Stomach smooth muscle (tissue), 2 donors: ENCODE data around the gene PDIA2.
"Not testable (repeated sequence)": the region's sequence is repeated elsewhere in the genome, so short reads cannot be mapped to it uniquely, and the experiment has no call there.

Experiments
- H3K27ac ChIP-seq: one replicate; pipeline ENCODE4 v1.7.0; 2013; ENCODE audit warnings: mild to moderate bottlenecking, low read length, inconsistent platforms
- H3K27me3 ChIP-seq, 2 donors: one replicate each; pipeline ENCODE4 v1.7.0; 2013; ENCODE audit warnings: low read length in 2 of 2; ENCODE audit not compliant: insufficient read depth in 2 of 2, control insufficient read depth in 1 of 2
- H3K36me3 ChIP-seq, 2 donors: one replicate each; pipeline ENCODE4 v1.7.0; 2013; ENCODE audit warnings: low read length in 2 of 2; ENCODE audit not compliant: control insufficient read depth in 2 of 2, insufficient read depth in 2 of 2
- H3K4me1 ChIP-seq: one replicate; pipeline ENCODE4 v1.7.0; 2013; ENCODE audit warnings: low read length; ENCODE audit not compliant: control insufficient read depth, insufficient read depth
- H3K4me3 ChIP-seq, 2 donors: one replicate each; pipeline ENCODE4 v1.7.0; 2013; ENCODE audit warnings: low read length in 2 of 2
- H3K9ac ChIP-seq, 2 donors: one replicate each; pipeline ENCODE4 v1.7.0; 2013; ENCODE audit warnings: low read length in 2 of 2, mild to moderate bottlenecking in 1 of 2
- H3K9me3 ChIP-seq, 2 donors: one replicate each; pipeline ENCODE4 v1.7.0; 2013; ENCODE audit warnings: low read length in 2 of 2; ENCODE audit not compliant: control insufficient read depth in 2 of 2
- donor health status: healthy.
- donor health status: Pancreatic carcinoma.

Gene PDIA2

DNA sequence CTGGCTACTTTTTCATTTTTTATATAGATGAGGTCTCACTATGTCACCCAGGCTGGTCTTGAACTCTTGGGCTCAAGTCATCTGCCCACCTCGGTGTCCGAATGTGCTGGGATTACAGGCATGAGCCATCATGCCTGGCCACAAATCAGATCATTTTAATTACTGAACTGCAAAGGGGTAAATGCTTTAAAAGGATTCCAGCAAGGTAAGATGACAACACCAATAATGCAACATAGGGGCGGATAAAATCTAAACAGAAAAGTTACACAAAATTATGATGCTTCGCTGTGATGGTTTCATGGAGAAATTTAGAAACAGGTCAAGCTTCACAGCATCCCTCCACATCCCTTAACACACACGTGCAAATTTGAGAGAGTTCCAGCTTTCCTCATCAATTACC is 37.2 kb downstream of the PDIA2 start:
- H3K36me3 ChIP-seq: peaks cover 0 to 11% of the 10 kb centered on the region in 2 donors

DNA sequence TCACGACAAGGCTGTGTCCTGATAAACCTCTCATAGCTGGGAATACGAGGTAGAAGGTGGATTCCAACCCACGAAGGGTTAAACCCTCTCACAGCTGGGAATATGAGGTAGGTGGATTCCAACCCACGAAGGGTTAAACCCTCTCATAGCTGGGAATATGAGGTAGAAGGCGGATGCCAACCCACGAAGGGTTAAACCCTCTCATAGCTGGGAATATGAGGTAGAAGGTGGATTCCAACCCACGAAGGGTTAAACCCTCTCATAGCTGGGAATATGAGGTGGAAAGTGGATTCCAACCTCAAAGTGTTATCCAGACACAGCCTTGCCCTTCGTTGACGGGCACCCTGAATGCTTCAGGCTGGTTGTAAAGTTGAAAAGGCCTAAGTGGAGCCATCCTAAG is 38.6 kb downstream of the PDIA2 start:
- no peak overlapping the region for H3K27ac ChIP-seq
- H3K4me1 ChIP-seq: no peaks in the 10 kb centered on the region
- no peaks in the 10 kb centered on the region for H3K27me3 ChIP-seq
- H3K36me3 ChIP-seq: peaks cover 0 to 11% of the 10 kb centered on the region in 2 donors
- no peak overlapping the region for H3K9ac ChIP-seq
- H3K4me3 ChIP-seq: no peak overlapping the region
- no peaks in the 10 kb centered on the region for H3K9me3 ChIP-seq

More for the DNA sequence above, 37.2 kb downstream of the PDIA2 start:
- no peak overlapping the region for H3K27ac ChIP-seq
- H3K9me3 ChIP-seq: no peaks in the 10 kb centered on the region
- no peak overlapping the region for H3K4me3 ChIP-seq
- no peak overlapping the region for H3K9ac ChIP-seq
- H3K4me1 ChIP-seq: no peaks in the 10 kb centered on the region
- no peaks in the 10 kb centered on the region for H3K27me3 ChIP-seq

DNA sequence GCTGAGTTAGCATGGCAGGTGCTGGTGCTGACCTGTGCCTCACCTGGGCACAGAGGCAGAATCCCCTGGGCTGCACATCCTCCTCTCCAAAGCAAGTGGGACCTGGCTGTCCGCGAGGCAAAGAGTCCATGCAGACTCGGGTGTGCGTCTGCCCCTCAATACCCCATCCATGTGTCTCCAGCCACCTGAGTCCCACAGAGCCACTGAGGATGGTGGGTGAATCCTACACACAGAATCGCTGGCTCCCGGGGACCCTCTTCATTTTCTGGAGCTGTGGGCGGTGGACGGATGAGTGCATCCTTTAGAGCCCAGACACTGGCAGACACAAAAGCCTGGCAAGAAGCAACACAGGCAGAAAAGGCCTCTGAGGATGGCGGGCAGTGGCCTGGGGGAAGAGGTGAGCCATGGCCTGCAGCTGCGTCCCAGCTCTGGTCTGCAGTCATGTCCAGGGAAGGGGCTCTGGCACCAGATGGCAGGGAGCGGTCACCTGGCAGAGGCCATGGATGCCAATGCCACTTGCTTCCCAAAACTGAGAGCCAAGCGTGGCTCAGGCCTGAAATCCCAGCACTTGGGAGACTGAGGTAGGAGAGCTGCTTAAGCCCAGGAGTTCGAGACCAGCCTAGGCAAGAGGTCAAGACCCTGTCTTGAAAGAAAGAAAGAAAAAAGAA is 39.6 kb downstream of the PDIA2 start:
- Histone ChIP-seq H3K27ac (no peak overlapping the region), H3K9ac (no peak overlapping the region), H3K9me3 (no peaks in the 10 kb centered on the region), H3K27me3 (no peaks in the 10 kb centered on the region), H3K4me1 (peaks cover 3% of the 10 kb centered on the region), H3K36me3 (peaks cover 0 to 11% of the 10 kb centered on the region in 2 donors), H3K4me3 (no peak overlapping the region)

DNA sequence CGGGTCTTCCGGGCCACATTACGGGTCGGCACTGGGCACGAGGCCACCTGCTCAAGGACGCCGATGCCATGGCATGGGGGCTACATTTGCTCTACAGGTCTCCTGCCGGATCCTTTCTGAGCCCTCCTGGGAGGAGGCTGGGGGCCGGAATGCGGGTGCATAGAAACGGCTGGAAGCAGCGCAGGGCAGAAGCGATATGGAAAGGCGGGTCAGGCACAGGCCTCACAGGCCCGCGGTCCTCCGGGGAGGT is 41.2 kb downstream of the PDIA2 start:
- H3K36me3 ChIP-seq: peaks cover 0 to 6% of the 10 kb centered on the region in 2 donors
- no peak overlapping the region for H3K9ac ChIP-seq
- no peaks in the 10 kb centered on the region for H3K9me3 ChIP-seq
- H3K4me3 ChIP-seq: no peak overlapping the region
- H3K27me3 ChIP-seq: no peaks in the 10 kb centered on the region
- H3K27ac ChIP-seq: no peak overlapping the region
- H3K4me1 ChIP-seq: peaks cover 6% of the 10 kb centered on the region

DNA sequence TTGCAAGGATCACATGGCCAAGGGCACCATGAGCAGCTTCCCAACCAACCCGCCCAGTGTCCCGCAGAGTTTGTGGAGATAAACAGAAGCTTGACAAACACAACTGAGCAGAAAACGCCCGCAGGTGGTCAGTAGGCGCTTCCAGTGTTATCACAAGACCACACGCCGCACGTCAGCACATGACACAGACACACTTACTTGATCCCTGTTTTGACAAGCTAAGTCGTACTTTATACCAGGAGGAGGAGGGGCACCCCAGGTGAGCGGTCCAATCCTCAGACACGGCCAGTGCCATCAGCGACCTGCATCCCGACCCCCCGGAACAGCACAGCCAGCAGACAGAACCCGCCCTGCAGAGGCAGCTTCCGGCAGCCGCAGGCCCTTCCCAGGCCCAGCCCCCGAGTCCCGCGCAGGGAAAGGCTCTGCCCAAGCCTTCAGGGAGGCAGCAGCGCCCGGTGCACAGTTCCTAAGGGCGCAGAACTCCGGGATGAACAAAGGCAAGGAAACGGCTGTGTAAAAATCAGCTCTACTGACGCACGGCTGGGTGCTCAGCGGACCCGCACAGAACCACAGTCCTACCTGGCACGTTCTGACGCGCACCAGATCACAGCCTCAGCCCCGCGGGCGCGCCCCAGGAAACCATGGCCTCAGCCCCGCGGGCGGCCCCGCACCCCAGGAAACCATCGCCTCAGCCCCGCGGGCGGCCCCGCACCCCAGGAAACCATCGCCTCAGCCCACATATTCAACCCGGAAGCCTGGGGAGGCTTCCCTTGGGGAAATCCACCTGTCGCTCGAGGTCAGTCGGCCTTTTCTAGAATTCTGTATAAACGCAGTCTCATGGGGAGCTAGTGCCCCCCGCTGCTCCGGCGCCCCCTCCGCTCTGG is 41.7 kb downstream of the PDIA2 start:
- Histone ChIP-seq H3K36me3 (no peaks in the 10 kb centered on the region), H3K27me3 (no peaks in the 10 kb centered on the region), H3K9ac (no peak overlapping the region), H3K27ac (no peak overlapping the region), H3K9me3 (no peaks in the 10 kb centered on the region), H3K4me1 (peaks cover 6% of the 10 kb centered on the region), H3K4me3 (no peak overlapping the region)

DNA sequence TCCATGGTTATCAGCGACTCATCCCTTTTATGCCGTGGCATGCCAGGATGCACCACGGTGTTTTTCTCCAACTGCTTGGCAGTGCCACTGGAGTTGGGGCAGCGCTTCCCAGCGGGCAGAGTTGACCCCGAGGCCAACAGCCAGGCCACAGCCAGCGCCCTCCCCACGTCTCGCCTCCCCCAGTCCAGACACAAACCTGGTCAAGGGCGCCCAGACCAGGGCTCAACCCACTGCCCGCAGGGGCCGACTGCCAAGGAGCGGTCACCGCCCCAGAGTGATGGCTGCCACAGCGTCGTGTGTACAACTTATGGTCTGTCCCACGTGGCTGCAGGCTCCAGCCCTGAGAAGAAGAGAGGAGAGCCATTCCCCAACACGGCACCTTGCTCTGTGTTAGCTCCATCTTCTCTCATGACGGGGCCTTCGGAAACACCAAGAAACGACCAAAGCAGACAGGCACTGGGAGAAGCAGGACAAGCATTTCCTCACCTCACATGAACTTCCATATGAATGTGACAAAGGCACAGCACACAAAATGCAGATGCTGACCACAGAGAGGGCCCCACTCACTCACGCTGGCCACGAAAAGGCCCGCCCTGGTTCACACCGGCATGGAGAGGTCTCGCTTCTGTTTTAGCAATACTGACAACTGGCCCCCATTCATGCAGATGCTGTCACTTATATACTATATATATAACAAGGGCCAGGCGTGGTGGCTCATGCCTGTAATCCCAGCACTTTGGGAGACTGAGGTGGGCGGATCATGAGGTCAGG is 42.6 kb downstream of the PDIA2 start:
- Histone ChIP-seq H3K4me3 (no peak overlapping the region), H3K27me3 (no peaks in the 10 kb centered on the region), H3K27ac (no peak overlapping the region), H3K4me1 (peaks cover 6% of the 10 kb centered on the region), H3K9me3 (no peaks in the 10 kb centered on the region), H3K36me3 (no peaks in the 10 kb centered on the region), H3K9ac (no peak overlapping the region)

DNA sequence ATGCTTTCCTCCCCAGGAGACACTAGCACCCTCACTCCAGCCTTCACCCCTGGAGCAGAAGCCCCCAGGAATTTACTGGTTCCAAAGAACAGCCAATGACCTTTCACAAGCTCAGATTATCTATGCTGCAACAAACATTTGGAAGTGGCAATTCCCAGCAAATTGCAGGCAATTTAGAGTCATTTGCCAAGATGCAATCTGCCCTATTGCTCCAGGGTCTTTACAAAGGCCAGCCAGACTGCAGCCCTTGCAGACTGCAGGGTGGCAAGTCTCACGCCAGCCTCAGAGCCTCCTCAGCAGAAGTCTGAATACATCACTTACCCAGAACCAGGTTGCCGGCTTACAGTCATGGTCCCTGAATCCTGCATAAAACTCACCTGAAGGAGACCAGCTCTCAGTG is 47.8 kb downstream of the PDIA2 start:
- Histone ChIP-seq H3K4me1 (peaks cover 14% of the 10 kb centered on the region), H3K27ac (no peak overlapping the region), H3K9ac (no peak overlapping the region), H3K36me3 (no peaks in the 10 kb centered on the region), H3K9me3 (no peaks in the 10 kb centered on the region), H3K4me3 (no peak overlapping the region), H3K27me3 (no peaks in the 10 kb centered on the region)

- not testable (repeated sequence) for H3K27ac ChIP-seq, H3K9me3 ChIP-seq, H3K27me3 ChIP-seq, H3K36me3 ChIP-seq, H3K9ac ChIP-seq, H3K4me3 ChIP-seq
- peaks cover 14% of the 10 kb centered on the region for H3K4me1 ChIP-seq
Measured at GRCh38 chr16:331181-331814, 48.3 kb downstream of the PDIA2 start.

GRCh38 chr16:333406-334094 is 50.6 kb downstream of the PDIA2 start:
- H3K4me3 ChIP-seq: no peak overlapping the region
- H3K9me3 ChIP-seq: no peaks in the 10 kb centered on the region
- H3K27me3 ChIP-seq: no peaks in the 10 kb centered on the region
- no peak overlapping the region for H3K9ac ChIP-seq
- H3K36me3 ChIP-seq: no peaks in the 10 kb centered on the region
- H3K27ac ChIP-seq: no peak overlapping the region
- peaks cover 7% of the 10 kb centered on the region for H3K4me1 ChIP-seq

GRCh38 chr16:334164-334832 is 51.3 kb downstream of the PDIA2 start:
- not testable (repeated sequence) for H3K4me1 ChIP-seq

More at GRCh38 chr16:334164-334832, 51.3 kb downstream of the PDIA2 start:
- not testable (repeated sequence) for H3K36me3 ChIP-seq, H3K9me3 ChIP-seq, H3K9ac ChIP-seq, H3K27ac ChIP-seq, H3K27me3 ChIP-seq, H3K4me3 ChIP-seq
